Measurements from ENCODE around the gene HOXD12. TPM values are rescaled to one million over a fixed set of nuclear protein-coding genes. Genes with fewer than 3 reads are reported as not detected.

HOXD12 gene
- total RNA-seq, 4 donors from 2014 or later = not detected

DNA sequence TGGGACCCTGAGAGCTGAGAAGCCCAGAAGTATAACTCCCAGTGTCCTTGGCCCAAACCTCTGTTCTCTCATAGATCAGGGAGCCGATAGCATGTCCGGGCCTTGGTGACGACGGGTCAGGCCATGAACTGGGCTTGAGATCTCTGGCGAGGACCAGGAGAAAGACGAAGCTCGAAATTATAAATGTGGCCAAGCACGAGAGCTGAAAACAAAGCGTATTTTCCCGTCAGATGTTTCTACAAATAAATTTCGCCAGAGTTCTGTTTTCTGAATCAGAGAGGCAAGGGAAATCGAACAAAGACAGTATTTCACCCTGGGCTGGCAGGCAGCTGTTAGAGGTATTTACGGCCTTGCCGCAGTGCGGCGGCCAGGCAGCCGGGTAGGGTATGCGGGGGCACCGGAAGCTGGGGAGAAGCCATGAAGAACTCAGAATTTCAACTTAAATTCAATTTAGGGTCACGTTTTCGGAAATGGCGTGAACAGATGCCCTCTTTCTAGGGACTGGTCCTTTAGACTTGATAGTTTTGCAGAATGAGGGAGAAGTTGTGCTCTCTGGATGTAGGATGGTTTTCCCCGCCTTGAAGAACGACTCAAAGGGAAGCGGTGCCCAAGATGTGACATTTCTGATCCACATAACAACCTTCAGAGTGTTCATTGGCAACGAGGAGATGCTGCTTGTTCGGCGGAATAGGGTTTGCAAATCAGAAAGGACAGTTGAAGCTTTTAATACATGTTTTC is 39.5 kb downstream of the HOXD12 start:
- 37 to 45% methylated on average over 23 to 28 of the region's 28 CpGs for WGBS, 2 donors (ENCODE audit: low coverage in 1 of 2)
- intact Hi-C loops (cut with DNase I; ENCODE audit: low total_unique reads) (loop anchor here (5.0 kb wide), 1 partner anchor 1008 kb away; no protein-coding TSS in a partner anchor), in situ Hi-C loops (cut with MboI; ENCODE audit: low pct_ligation_motif_present in 1 of 4, low pct_unique_long_range_greater_than_20kb in 1 of 4, low sequenced_read_pairs in 3 of 4) (loop anchor here in 2 of 4 donors (5.0 to 25.0 kb wide), 4 partner anchors 318 to 673 kb away; no protein-coding TSS in a partner anchor)

DNA sequence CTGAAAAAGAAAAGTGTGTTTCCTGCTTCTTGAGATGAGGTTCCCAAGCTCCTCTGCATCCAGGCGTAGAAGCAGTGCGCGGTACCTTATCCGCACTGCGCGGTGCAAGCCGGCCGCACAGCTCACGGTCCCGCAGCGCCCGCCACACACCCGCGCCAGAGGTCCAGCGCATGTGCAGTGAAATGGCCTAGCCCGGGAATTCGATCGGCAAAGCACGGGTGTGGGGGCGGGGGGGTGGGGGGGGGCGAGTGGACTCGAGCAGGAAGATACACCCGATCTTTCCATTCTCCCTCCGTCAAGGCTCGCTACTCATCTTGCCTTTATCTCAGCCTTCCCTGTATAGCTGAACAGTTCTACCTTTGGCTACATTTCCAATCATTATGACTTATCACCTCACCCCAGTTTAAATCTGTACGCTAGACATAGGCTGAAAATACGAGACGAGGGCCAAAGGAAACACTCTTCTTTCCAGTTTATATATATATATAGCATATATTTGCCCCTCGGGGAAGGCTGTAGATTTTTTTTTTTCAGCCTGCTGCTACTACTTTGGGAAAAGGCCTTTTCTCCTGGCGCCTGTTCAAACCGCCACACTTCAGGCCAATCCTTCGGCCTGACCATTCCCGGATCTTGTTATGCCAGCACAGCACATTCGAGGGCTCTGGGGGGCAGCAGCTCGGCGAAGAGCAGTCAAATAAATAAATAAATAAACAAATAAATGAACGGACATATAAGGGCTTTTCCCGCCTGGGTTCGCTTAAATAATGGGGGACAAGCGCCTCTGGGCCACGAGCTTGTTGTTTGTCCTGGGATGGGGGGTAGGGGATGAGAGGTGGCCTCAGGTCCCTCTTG is 40.3 kb downstream of the HOXD12 start:
- TF ChIP-seq POLR2A (IDR thresholded peaks at IDR 0.05) (no peak), EP300 (IDR thresholded peaks at IDR 0.05; ENCODE audit: low read depth) (no peak)
- TF ChIP-seq, protein P1, sequence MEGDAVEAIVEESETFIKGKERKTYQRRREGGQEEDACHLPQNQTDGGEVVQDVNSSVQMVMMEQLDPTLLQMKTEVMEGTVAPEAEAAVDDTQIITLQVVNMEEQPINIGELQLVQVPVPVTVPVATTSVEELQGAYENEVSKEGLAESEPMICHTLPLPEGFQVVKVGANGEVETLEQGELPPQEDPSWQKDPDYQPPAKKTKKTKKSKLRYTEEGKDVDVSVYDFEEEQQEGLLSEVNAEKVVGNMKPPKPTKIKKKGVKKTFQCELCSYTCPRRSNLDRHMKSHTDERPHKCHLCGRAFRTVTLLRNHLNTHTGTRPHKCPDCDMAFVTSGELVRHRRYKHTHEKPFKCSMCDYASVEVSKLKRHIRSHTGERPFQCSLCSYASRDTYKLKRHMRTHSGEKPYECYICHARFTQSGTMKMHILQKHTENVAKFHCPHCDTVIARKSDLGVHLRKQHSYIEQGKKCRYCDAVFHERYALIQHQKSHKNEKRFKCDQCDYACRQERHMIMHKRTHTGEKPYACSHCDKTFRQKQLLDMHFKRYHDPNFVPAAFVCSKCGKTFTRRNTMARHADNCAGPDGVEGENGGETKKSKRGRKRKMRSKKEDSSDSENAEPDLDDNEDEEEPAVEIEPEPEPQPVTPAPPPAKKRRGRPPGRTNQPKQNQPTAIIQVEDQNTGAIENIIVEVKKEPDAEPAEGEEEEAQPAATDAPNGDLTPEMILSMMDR (IDR thresholded peaks at IDR 0.05) = no peak
- H3K4me3 ChIP-seq = peak overlapping the region in 3 of 4 donors; percentile 46 to 73 (median 47)
- WGBS, 2 donors (ENCODE audit: low coverage in 1 of 2) = 27 to 31% methylated on average over 14 to 39 of the region's 41 CpGs
- H3K9me3 ChIP-seq = no peaks in the 10 kb centered on the region
- peaks cover 33% of the 10 kb centered on the region for H3K27me3 ChIP-seq
- intact Hi-C loops (cut with DNase I; ENCODE audit: low total_unique reads) = loop anchor here (1.0 to 5.0 kb wide), 5 partner anchors 317 to 1017 kb away; no protein-coding TSS in a partner anchor
- no peaks in the 10 kb centered on the region for H3K36me3 ChIP-seq
- in situ Hi-C loops (cut with MboI; ENCODE audit: low pct_ligation_motif_present in 1 of 4, low pct_unique_long_range_greater_than_20kb in 1 of 4, low sequenced_read_pairs in 3 of 4) = loop anchor here (5.0 to 25.0 kb wide), 6 partner anchors 317 to 672 kb away; no protein-coding TSS in a partner anchor
- H3K27ac ChIP-seq = peak overlapping the region; percentile 91 to 96 (median 94)
- no peak for DNase-seq
- H3K4me1 ChIP-seq = peaks cover 16 to 51% (median 26%) of the 10 kb centered on the region in 4 donors

More for the DNA sequence above, 39.5 kb downstream of the HOXD12 start:
- H3K4me1 ChIP-seq = peaks cover 16 to 50% (median 26%) of the 10 kb centered on the region in 4 donors
- no peaks in the 10 kb centered on the region for H3K36me3 ChIP-seq
- TF ChIP-seq EP300 (IDR thresholded peaks at IDR 0.05; ENCODE audit: low read depth) = no peak
- TF ChIP-seq, protein P1 (IDR thresholded peaks at IDR 0.05) = no peak
- TF ChIP-seq POLR2AphosphoS5 (IDR thresholded peaks at IDR 0.05) = no peak
- TF ChIP-seq POLR2A (IDR thresholded peaks at IDR 0.05) = no peak
- H3K4me3 ChIP-seq = peak overlapping the region in 2 of 4 donors; percentile 47 to 73
- H3K27me3 ChIP-seq = peaks cover 33% of the 10 kb centered on the region
- no peak for DNase-seq
- H3K27ac ChIP-seq = peak overlapping the region; percentile 91 to 96 (median 94)
- no peaks in the 10 kb centered on the region for H3K9me3 ChIP-seq

DNA sequence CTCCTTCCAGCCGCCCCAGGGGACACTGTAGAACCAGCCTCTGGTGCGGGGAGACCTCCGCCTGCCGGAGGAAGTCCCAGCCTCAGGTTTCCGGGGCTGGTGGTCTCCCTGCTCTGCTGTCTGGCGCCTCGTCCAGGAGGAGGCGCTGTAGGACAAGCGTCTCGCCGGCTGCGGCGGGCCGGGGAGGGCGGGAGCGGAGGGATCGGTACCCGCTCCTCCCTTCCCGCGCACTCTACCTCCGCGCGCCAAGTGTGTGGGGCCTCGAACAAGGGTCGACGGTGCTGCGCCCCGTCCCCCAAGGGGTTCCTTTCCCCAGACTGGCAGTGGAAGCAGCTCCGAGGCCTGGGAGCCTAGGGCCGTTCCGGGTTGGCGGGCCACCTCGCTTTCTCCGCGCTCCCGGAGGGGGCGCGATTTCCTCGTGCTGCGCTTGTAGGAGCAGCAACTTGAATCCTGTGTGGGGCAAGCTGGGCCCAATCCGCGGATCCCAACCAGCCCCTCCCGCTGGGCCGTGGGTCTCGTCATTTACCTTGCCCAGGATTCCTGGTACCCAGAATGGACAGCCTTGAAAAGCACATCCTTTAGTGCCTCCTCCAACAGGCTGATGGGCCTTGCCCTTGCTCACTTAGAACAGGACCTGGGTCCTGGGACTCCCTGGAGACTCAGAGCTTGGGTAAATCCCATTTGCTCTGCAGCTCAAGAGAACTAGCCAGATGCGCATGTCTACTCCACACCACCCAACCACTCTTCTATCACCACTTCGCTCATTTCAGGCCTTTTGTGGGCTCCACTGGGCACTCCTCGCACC is 41.1 kb downstream of the HOXD12 start:
- in situ Hi-C loops (cut with MboI; ENCODE audit: low pct_ligation_motif_present in 1 of 4, low pct_unique_long_range_greater_than_20kb in 1 of 4, low sequenced_read_pairs in 3 of 4) = loop anchor here in 3 of 4 donors (5.0 to 25.0 kb wide), 4 partner anchors 317 to 672 kb away; no protein-coding TSS in a partner anchor
- peak; percentile 76 for DNase-seq
- Histone ChIP-seq H3K9me3 (no peaks in the 10 kb centered on the region), H3K36me3 (no peaks in the 10 kb centered on the region), H3K27me3 (peaks cover 33% of the 10 kb centered on the region), H3K27ac (peak overlapping the region; percentile 91 to 96 (median 94)), H3K4me1 (peaks cover 10 to 51% (median 24%) of the 10 kb centered on the region in 4 donors), H3K4me3 (peak overlapping the region; percentile 37 to 73 (median 46))
- intact Hi-C loops (cut with DNase I; ENCODE audit: low total_unique reads) = loop anchor here (1.0 to 5.0 kb wide), 4 partner anchors 316 to 1017 kb away; no protein-coding TSS in a partner anchor
- 27% methylated on average over 24 of the region's 48 CpGs; no CpG with 5 or more reads in 1 of the 2 donors for WGBS, 2 donors (ENCODE audit: low coverage in 1 of 2)
- TF ChIP-seq EP300 (IDR thresholded peaks at IDR 0.05; ENCODE audit: low read depth) (no peak), POLR2AphosphoS5 (IDR thresholded peaks at IDR 0.05) (peak in 1 of 3 donors; percentile 40), POLR2A (IDR thresholded peaks at IDR 0.05) (no peak)
- TF ChIP-seq, protein P1 (IDR thresholded peaks at IDR 0.05) = peak; percentile 90 to 99 (median 96)

All from transverse colon (tissue), 4 donors.